Measurements from ENCODE around the gene LRRC46. TPM values are rescaled to one million over a fixed set of nuclear protein-coding genes. Genes with fewer than 3 reads are reported as not detected.

The LRRC46 gene
- total and polyA plus RNA-seq, 9 of the 15 experiments (the other 6 are each of a cell fraction or from before 2014, with no cell fraction given): 0.39 to 1.4 (median 0.53) TPM; not detected in 1

DNA sequence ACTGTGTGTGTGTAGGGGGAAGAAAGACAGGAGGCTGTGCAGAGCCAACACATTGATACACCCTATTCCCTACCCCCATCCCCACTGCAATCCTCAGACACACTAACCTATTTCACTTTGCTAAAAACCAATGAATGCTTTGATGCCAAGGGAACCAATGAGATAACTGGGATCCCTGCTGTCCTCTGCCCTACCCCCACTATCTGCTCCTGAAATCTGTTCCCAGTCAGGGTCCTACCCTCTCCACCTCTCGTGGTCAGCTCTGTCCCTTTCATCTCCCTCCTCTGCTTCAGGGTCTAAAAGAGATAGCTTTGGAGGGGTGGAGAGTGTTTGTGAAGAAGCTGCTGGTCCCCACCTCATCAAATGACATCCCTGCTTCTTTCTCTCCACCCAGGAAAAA, 38.6 kb downstream of the LRRC46 start (continued):
- 0 out of 2 replicates have a peak, but pooled peaks have one; percentile 15 for TF ChIP-seq DPF2 (IDR thresholded peaks at IDR 0.05)
- TF ChIP-seq, protein P1, sequence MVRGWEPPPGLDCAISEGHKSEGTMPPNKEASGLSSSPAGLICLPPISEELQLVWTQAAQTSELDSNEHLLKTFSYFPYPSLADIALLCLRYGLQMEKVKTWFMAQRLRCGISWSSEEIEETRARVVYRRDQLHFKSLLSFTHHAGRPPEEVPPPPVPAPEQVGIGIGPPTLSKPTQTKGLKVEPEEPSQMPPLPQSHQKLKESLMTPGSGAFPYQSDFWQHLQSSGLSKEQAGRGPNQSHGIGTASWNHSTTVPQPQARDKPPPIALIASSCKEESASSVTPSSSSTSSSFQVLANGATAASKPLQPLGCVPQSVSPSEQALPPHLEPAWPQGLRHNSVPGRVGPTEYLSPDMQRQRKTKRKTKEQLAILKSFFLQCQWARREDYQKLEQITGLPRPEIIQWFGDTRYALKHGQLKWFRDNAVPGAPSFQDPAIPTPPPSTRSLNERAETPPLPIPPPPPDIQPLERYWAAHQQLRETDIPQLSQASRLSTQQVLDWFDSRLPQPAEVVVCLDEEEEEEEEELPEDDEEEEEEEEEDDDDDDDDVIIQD (CRISPR knock-in tag; IDR thresholded peaks at IDR 0.05): no peak
- no peak for TF ChIP-seq SNIP1 (IDR thresholded peaks at IDR 0.05; ENCODE audit: low read depth)
- no peak for TF ChIP-seq KDM4B (IDR thresholded peaks at IDR 0.05; ENCODE audit: borderline replicate concordance in 2 of 2, low read depth in 1 of 2)
- TF ChIP-seq TAF9B (IDR thresholded peaks at IDR 0.05; ENCODE audit: partially characterized antibody): no peak
- no peak for TF ChIP-seq GTF2A2 (tag; IDR thresholded peaks at IDR 0.05)
- TF ChIP-seq ARID1B (IDR thresholded peaks at IDR 0.05): no peak
- no peak for TF ChIP-seq OTX1 (CRISPR knock-in tag; IDR thresholded peaks at IDR 0.05)

DNA sequence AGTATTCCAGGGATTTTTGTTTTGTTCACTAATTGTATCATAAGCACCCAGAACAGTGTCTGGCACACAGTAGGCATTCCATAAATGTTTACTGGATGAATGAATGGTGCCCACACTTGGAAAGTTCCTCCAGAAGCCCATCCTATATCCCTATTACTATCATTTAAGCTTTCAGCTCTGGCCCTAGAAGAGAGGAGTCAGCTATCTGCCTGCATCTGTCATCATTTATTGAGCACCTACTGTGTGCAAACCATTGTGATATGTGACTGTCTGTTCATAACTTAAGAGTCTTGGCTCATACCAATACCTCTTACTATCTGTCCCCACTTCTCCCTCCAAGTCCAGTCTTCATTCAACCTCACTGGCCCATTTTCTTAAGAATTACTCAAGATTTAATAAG, 39.6 kb downstream of the LRRC46 start:
- BruUV-seq (replicated peaks): no TSS peak
- DNase-seq (ENCODE audit: extremely low read depth in 1 of 4, low spot score in 3 of 4): no peak
- H3K79me2 ChIP-seq (ENCODE audit: control insufficient read depth, insufficient read depth, low read length): no peaks in the 10 kb centered on the region
- intact Hi-C loops (cut with micrococcal nuclease) (no loop called here), in situ Hi-C loops (cut with MboI) (no loop called here)
- no peak overlapping the region for H3K27ac ChIP-seq (ENCODE audit: extremely low read depth, low read depth, low read length)
- no peak overlapping the region for H2AFZ ChIP-seq (ENCODE audit: low read depth, low read length)
- H3K36me3 ChIP-seq (ENCODE audit: control insufficient read depth, insufficient read depth, low read length): no peaks in the 10 kb centered on the region
- no peaks in the 10 kb centered on the region for H4K20me1 ChIP-seq (replicated peaks; ENCODE audit: control insufficient read depth, insufficient read depth, low read length)
- ATAC-seq: no peak
- peaks cover 57 to 62% of the 10 kb centered on the region in 2 experiments for H3K4me1 ChIP-seq (replicated peaks in 1 of 2; ENCODE audit: control insufficient read depth in 2 of 2, insufficient read depth in 2 of 2, low read length in 2 of 2)
- no peaks in the 10 kb centered on the region for H3K9me3 ChIP-seq (replicated peaks; ENCODE audit: control insufficient read depth, insufficient read depth, low read depth, low read length)
- ChIA-PET CTCF (ENCODE audit: low intra/inter-chr PET ratio) (no interaction called here), POLR2A (interaction anchor here (0.5 to 1.5 kb wide), 4 partner anchors 16 to 35 kb away, joined by 3 to 11 read pairs (median 3); partner anchors contain the start of gene SP2)
- no peak for FAIRE-seq
- H3K4me3 ChIP-seq: no peak overlapping the region
- H3K4me2 ChIP-seq (ENCODE audit: insufficient read depth, low read length): no peak overlapping the region
- H3K27me3 ChIP-seq (ENCODE audit: control insufficient read depth in 2 of 2, insufficient read depth in 2 of 2, low read length in 2 of 2): no peaks in the 10 kb centered on the region
- H3K9me1 ChIP-seq (ENCODE audit: control insufficient read depth, insufficient read depth, low read length): no peaks in the 10 kb centered on the region
- H3K9ac ChIP-seq (ENCODE audit: insufficient read depth in 1 of 2, low read depth in 2 of 2, low read length in 2 of 2): no peak overlapping the region
- TF ChIP-seq ZNF184 (CRISPR knock-in tag; IDR thresholded peaks at IDR 0.05) (no peak), GATAD2B (IDR thresholded peaks at IDR 0.05; ENCODE audit: borderline replicate concordance) (no peak)
- TF ChIP-seq, protein P2, sequence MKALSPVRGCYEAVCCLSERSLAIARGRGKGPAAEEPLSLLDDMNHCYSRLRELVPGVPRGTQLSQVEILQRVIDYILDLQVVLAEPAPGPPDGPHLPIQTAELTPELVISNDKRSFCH (CRISPR knock-in tag; IDR thresholded peaks at IDR 0.05): no peak
- TF ChIP-seq, protein P2 (tag; IDR thresholded peaks at IDR 0.05): no peak
- TF ChIP-seq, protein P3, sequence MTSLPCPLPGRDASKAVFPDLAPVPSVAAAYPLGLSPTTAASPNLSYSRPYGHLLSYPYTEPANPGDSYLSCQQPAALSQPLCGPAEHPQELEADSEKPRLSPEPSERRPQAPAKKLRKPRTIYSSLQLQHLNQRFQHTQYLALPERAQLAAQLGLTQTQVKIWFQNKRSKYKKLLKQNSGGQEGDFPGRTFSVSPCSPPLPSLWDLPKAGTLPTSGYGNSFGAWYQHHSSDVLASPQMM (CRISPR knock-in tag; IDR thresholded peaks at IDR 0.05): no peak
- TF ChIP-seq, protein P4, sequence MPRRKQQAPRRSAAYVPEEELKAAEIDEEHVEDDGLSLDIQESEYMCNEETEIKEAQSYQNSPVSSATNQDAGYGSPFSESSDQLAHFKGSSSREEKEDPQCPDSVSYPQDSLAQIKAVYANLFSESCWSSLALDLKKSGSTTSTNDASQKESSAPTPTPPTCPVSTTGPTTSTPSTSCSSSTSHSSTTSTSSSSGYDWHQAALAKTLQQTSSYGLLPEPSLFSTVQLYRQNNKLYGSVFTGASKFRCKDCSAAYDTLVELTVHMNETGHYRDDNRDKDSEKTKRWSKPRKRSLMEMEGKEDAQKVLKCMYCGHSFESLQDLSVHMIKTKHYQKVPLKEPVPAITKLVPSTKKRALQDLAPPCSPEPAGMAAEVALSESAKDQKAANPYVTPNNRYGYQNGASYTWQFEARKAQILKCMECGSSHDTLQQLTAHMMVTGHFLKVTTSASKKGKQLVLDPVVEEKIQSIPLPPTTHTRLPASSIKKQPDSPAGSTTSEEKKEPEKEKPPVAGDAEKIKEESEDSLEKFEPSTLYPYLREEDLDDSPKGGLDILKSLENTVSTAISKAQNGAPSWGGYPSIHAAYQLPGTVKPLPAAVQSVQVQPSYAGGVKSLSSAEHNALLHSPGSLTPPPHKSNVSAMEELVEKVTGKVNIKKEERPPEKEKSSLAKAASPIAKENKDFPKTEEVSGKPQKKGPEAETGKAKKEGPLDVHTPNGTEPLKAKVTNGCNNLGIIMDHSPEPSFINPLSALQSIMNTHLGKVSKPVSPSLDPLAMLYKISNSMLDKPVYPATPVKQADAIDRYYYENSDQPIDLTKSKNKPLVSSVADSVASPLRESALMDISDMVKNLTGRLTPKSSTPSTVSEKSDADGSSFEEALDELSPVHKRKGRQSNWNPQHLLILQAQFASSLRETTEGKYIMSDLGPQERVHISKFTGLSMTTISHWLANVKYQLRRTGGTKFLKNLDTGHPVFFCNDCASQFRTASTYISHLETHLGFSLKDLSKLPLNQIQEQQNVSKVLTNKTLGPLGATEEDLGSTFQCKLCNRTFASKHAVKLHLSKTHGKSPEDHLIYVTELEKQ (CRISPR knock-in tag; IDR thresholded peaks at IDR 0.05): no peak
